ENCODE measurements around the gene TTBK1. TPM values are rescaled to one million over a fixed set of nuclear protein-coding genes. Genes with fewer than 3 reads are reported as not detected.
A peak's percentile ranks its signal among the peaks of the same experiment; 100 is the strongest.

Gene TTBK1
- total RNA-seq, 4 donors from 2014 or later: not detected

DNA sequence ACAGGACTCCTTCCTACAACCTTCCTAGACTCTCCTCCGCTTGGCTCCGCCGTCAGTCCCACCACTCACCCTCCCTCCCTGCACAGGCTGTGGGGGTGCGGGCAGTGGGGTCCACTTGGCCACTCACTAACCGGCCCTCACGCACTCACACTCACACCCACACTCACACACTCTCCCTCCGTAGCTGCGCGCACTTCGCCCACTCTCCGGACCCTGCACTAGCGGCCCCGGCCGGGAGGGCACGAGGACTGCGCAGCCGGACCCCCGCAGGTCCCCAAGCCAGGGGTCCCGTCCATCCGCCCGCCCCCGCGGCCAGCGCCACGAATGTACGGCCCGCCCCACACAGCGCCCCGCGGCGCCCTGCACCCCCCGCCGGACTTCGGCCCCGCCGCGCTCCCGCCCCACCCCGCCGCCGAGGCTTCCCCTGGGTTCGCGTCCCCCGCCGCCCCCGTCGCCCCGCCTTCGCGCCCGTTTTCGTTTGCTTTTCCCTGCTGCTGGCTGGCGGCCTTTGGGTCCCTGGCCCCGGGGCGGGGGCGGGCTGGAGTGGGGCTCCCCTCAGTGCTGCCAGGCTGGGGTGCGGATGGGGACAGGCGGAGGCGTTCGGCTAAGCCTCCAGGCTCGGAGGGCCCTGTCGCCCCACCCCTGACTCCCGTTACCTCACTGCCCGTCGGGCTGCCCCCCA lies 31.8 kb downstream of the TTBK1 start:
- H3K36me3 ChIP-seq: no peaks in the 10 kb centered on the region
- WGBS: 29% methylated on average over 12 of the region's 65 CpGs
- H3K4me1 ChIP-seq: peaks cover 20% of the 10 kb centered on the region
- no peak overlapping the region for H3K27ac ChIP-seq
- no peaks in the 10 kb centered on the region for H3K9me3 ChIP-seq
- peak overlapping the region; percentile 47 for H3K4me3 ChIP-seq
- DNase-seq (ENCODE audit: low spot score in 2 of 2): no peak
- peaks cover 27% of the 10 kb centered on the region for H3K27me3 ChIP-seq
- TF ChIP-seq, protein P1, sequence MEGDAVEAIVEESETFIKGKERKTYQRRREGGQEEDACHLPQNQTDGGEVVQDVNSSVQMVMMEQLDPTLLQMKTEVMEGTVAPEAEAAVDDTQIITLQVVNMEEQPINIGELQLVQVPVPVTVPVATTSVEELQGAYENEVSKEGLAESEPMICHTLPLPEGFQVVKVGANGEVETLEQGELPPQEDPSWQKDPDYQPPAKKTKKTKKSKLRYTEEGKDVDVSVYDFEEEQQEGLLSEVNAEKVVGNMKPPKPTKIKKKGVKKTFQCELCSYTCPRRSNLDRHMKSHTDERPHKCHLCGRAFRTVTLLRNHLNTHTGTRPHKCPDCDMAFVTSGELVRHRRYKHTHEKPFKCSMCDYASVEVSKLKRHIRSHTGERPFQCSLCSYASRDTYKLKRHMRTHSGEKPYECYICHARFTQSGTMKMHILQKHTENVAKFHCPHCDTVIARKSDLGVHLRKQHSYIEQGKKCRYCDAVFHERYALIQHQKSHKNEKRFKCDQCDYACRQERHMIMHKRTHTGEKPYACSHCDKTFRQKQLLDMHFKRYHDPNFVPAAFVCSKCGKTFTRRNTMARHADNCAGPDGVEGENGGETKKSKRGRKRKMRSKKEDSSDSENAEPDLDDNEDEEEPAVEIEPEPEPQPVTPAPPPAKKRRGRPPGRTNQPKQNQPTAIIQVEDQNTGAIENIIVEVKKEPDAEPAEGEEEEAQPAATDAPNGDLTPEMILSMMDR (IDR thresholded peaks at IDR 0.05): no peak
- TF ChIP-seq EP300 (IDR thresholded peaks at IDR 0.05) (no peak), POLR2AphosphoS5 (IDR thresholded peaks at IDR 0.05) (no peak), POLR2A (IDR thresholded peaks at IDR 0.05) (no peak)

DNA sequence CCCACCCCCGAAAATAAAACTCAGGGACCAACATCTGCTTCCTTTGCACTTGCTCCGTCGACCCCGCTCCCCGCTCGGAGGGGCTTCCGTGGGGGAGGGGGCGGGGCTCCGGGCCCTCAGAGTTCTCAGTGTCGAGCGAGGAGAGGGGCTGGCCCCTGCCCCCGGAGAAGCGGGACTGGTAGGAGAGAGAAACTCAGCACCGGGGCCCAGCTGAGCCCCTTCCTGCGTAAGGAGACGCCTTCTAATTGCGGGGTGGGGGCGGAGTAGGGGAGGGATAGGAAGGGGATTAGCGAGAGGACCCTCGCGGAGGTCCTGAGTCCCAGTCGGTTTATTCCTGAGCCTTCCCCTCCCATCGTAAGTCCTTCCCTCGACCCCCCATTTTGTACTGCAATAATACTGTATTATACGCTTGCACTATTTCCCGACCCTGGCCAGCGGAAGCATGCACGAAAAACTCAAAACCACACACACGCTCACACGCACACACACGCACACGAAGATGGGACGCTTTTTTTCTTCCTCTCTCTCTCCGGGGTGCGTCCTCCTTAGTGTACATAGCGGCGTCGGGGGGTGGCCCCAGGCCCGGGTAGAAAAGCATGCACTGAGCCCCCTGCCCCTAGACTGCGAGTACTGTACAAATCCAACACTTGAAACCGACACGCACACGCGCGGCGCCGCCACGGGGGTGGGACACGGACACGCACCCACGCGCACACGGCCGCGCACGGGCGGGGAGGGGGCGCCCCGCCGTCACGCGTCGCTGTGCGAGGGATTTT lies 32.7 kb downstream of the TTBK1 start:
- peaks cover 27% of the 10 kb centered on the region for H3K27me3 ChIP-seq
- no peak overlapping the region for H3K27ac ChIP-seq
- H3K4me1 ChIP-seq: peaks cover 18% of the 10 kb centered on the region
- 30% methylated on average over 19 of the region's 64 CpGs for WGBS
- DNase-seq (ENCODE audit: low spot score in 2 of 2): no peak
- TF ChIP-seq EP300 (IDR thresholded peaks at IDR 0.05) (no peak), POLR2AphosphoS5 (IDR thresholded peaks at IDR 0.05) (no peak), POLR2A (IDR thresholded peaks at IDR 0.05) (no peak)
- TF ChIP-seq, protein P1 (IDR thresholded peaks at IDR 0.05): no peak
- no peaks in the 10 kb centered on the region for H3K36me3 ChIP-seq
- peak overlapping the region; percentile 47 for H3K4me3 ChIP-seq
- H3K9me3 ChIP-seq: no peaks in the 10 kb centered on the region

DNA sequence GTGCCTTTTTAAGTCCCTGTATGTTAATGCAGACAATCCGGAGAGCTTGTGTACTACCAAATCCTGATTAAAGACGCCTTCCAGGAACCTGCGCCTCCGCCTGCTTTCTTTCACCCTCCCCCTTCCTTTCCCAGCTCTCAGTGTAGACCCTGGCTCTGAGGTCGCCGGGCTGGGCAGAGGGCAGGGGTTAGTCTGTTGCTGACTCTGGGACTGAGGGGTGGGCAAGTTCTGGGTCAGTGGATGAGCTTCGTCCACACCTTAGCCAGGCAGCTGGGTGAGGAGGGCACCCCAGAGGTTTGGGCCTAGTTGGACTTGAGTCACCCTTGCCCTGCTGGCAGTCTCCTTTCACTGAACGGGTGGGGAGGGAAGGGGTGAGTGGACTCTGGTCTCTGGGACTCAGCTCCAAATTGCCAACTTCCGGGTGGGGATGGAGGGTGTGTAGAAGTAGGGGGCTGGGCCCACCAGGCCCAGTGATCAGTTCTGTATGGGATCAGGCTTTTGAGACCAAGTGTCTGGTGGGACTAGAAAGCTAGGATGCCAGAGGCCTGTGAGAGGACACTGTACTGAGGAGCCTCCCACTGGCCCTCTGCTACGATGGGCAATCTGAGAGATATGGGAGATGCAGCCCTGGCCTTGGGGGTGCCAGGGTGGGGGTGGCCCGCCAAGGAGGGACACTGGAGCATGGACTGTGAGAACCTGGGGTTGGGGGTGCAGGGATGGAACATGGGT lies 33.5 kb downstream of the TTBK1 start:
- no peaks in the 10 kb centered on the region for H3K36me3 ChIP-seq
- no peak for TF ChIP-seq POLR2AphosphoS5 (IDR thresholded peaks at IDR 0.05)
- no peak for TF ChIP-seq EP300 (IDR thresholded peaks at IDR 0.05)
- TF ChIP-seq, protein P1 (IDR thresholded peaks at IDR 0.05): no peak
- TF ChIP-seq POLR2A (IDR thresholded peaks at IDR 0.05): no peak
- peak overlapping the region; percentile 47 for H3K4me3 ChIP-seq
- H3K27ac ChIP-seq: no peak overlapping the region
- peaks cover 27% of the 10 kb centered on the region for H3K27me3 ChIP-seq
- H3K4me1 ChIP-seq: peaks cover 18% of the 10 kb centered on the region
- no peak for DNase-seq (ENCODE audit: low spot score in 2 of 2)
- no peaks in the 10 kb centered on the region for H3K9me3 ChIP-seq
- WGBS: 79% methylated on average over 10 of the region's 11 CpGs

DNA sequence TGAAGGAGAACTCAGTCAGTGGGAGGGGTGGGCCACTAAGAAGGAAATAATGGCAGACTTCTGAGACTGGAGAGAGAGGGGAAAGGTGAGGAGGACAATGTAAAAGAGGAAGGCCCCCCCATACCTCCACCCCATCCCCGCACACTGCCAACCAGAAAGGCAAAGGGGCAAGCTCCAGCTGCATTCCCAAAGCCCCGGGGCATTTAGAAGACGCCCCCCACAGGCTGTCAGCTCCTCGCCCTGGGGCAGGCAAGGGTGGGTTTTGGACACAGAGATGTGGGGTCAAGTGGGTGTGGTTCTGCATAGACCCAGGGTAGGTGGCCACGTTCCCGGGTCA lies 34.0 kb downstream of the TTBK1 start:
- WGBS: 83% methylated on average over 6 of the region's 6 CpGs
- TF ChIP-seq EP300 (IDR thresholded peaks at IDR 0.05): no peak
- TF ChIP-seq POLR2AphosphoS5 (IDR thresholded peaks at IDR 0.05): no peak
- TF ChIP-seq, protein P1 (IDR thresholded peaks at IDR 0.05): no peak
- TF ChIP-seq POLR2A (IDR thresholded peaks at IDR 0.05): no peak
- Histone ChIP-seq H3K4me3 (no peak overlapping the region), H3K9me3 (no peaks in the 10 kb centered on the region), H3K27ac (no peak overlapping the region), H3K27me3 (peaks cover 27% of the 10 kb centered on the region), H3K36me3 (no peaks in the 10 kb centered on the region), H3K4me1 (peaks cover 18% of the 10 kb centered on the region)
- no peak for DNase-seq (ENCODE audit: low spot score in 2 of 2)

Data from suprapubic skin (tissue), 4 donors.